ENCODE measurements around the gene SEC16B. TPM values are rescaled to one million over a fixed set of nuclear protein-coding genes. Genes with fewer than 3 reads are reported as not detected.

SEC16B gene
- total RNA-seq, 2 experiments from 2014 or later: not detected

DNA sequence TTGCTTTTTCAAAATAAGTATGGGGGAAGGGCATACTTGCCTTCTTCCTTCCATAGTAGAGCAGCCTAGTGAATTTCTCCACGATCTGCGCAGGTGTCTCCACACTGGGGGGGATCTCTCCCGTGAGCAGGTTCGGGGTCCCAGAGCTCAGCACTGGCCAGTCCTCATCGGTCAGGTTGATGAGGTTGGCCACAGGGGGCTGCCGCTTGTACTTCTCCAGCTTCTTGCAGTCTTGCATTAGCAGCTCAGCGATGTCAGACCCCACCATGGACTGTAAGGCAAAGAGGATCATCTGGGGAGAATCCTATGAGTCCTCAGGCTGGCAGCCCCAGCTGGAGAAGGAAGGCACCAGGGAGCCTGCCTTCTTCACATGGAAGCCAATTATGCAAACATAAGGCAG lies 11.8 kb downstream of the SEC16B start:
- Histone ChIP-seq H3K27me3 (ENCODE audit: control insufficient read depth in 1 of 2, insufficient read depth in 2 of 2, low read length in 2 of 2) (no peaks in the 10 kb centered on the region), H3K27ac (ENCODE audit: low read depth in 1 of 2, low read length in 2 of 2) (no peak overlapping the region), H3K9me3 (ENCODE audit: control insufficient read depth in 1 of 2, insufficient read depth in 1 of 2, low read length in 2 of 2) (peaks cover 0 to 4% of the 10 kb centered on the region in 2 experiments), H3K4me1 (ENCODE audit: insufficient read depth, low read length) (no peaks in the 10 kb centered on the region), H3K36me3 (ENCODE audit: insufficient read depth, low read length) (no peaks in the 10 kb centered on the region), H3K4me3 (ENCODE audit: low read length) (no peak overlapping the region)
- intact Hi-C loops (cut with DNase I, micrococcal nuclease): no loop called here
- CTCF ChIA-PET: no interaction called here
- no peaks in the 10 kb centered on the region for H3K4me1 Mint-ChIP-seq (ENCODE audit: low read depth)
- DNase-seq (no peak), ATAC-seq (ENCODE audit: poor library complexity) (no peak)
- POLR2A ChIA-PET: no interaction called here
- H3K4me3 Mint-ChIP-seq: no peak overlapping the region
- no peaks in the 10 kb centered on the region for H3K36me3 Mint-ChIP-seq (ENCODE audit: low read depth)
- TF ChIP-seq, protein P1, sequence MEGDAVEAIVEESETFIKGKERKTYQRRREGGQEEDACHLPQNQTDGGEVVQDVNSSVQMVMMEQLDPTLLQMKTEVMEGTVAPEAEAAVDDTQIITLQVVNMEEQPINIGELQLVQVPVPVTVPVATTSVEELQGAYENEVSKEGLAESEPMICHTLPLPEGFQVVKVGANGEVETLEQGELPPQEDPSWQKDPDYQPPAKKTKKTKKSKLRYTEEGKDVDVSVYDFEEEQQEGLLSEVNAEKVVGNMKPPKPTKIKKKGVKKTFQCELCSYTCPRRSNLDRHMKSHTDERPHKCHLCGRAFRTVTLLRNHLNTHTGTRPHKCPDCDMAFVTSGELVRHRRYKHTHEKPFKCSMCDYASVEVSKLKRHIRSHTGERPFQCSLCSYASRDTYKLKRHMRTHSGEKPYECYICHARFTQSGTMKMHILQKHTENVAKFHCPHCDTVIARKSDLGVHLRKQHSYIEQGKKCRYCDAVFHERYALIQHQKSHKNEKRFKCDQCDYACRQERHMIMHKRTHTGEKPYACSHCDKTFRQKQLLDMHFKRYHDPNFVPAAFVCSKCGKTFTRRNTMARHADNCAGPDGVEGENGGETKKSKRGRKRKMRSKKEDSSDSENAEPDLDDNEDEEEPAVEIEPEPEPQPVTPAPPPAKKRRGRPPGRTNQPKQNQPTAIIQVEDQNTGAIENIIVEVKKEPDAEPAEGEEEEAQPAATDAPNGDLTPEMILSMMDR (IDR thresholded peaks at IDR 0.05): no peak
- H3K9me3 Mint-ChIP-seq: no peaks in the 10 kb centered on the region
- H3K27ac Mint-ChIP-seq: no peak overlapping the region
- no peaks in the 10 kb centered on the region for H3K27me3 Mint-ChIP-seq

DNA sequence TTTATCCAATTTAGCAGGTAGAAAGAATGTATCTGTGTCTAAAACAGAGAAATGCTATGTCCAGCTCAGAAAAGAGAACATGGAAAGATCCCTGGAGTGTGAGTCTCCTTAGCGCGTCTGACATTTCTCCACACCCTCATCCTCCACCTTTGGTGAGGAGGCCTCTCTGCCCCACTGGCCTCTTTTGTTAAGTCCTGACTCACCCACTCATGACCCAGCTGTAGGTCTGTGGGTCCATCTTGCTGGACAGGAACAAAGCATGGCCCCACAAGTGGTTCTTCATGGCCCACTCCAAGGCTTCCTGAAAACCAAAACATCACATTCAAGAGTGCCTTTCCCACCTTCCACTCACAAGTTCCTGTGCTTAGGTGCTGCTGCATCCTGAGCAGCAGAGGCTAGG lies 15.8 kb downstream of the SEC16B start:
- H3K27ac ChIP-seq (ENCODE audit: low read depth in 1 of 2, low read length in 2 of 2): no peak overlapping the region
- DNase-seq: no peak
- intact Hi-C loops (cut with DNase I, micrococcal nuclease): no loop called here
- TF ChIP-seq, protein P1 (IDR thresholded peaks at IDR 0.05): no peak
- CTCF ChIA-PET: no interaction called here
- H3K9me3 ChIP-seq (ENCODE audit: control insufficient read depth in 1 of 2, insufficient read depth in 1 of 2, low read length in 2 of 2): peaks cover 0 to 7% of the 10 kb centered on the region in 2 experiments
- H3K4me1 ChIP-seq (ENCODE audit: insufficient read depth, low read length): no peaks in the 10 kb centered on the region
- Mint-ChIP-seq H3K27ac (no peak overlapping the region), H3K36me3 (ENCODE audit: low read depth) (no peaks in the 10 kb centered on the region), H3K9me3 (no peaks in the 10 kb centered on the region), H3K4me1 (ENCODE audit: low read depth) (no peaks in the 10 kb centered on the region), H3K4me3 (no peak overlapping the region), H3K27me3 (no peaks in the 10 kb centered on the region)
- H3K36me3 ChIP-seq (ENCODE audit: insufficient read depth, low read length): no peaks in the 10 kb centered on the region
- no peak for ATAC-seq (ENCODE audit: poor library complexity)
- H3K27me3 ChIP-seq (ENCODE audit: control insufficient read depth in 1 of 2, insufficient read depth in 2 of 2, low read length in 2 of 2): no peaks in the 10 kb centered on the region
- POLR2A ChIA-PET: no interaction called here
- no peak overlapping the region for H3K4me3 ChIP-seq (ENCODE audit: low read length)

GRCh38 chr1:177953549-177953948 lies 16.3 kb downstream of the SEC16B start:
- no peaks in the 10 kb centered on the region for H3K9me3 Mint-ChIP-seq
- intact Hi-C loops (cut with DNase I, micrococcal nuclease): no loop called here
- Histone ChIP-seq H3K27me3 (ENCODE audit: control insufficient read depth in 1 of 2, insufficient read depth in 2 of 2, low read length in 2 of 2) (no peaks in the 10 kb centered on the region), H3K4me1 (ENCODE audit: insufficient read depth, low read length) (no peaks in the 10 kb centered on the region), H3K36me3 (ENCODE audit: insufficient read depth, low read length) (no peaks in the 10 kb centered on the region), H3K9me3 (ENCODE audit: control insufficient read depth in 1 of 2, insufficient read depth in 1 of 2, low read length in 2 of 2) (peaks cover 0 to 7% of the 10 kb centered on the region in 2 experiments), H3K27ac (ENCODE audit: low read depth in 1 of 2, low read length in 2 of 2) (no peak overlapping the region), H3K4me3 (ENCODE audit: low read length) (no peak overlapping the region)
- H3K4me3 Mint-ChIP-seq: no peak overlapping the region
- ChIA-PET CTCF (no interaction called here), POLR2A (no interaction called here)
- no peaks in the 10 kb centered on the region for H3K4me1 Mint-ChIP-seq (ENCODE audit: low read depth)
- no peaks in the 10 kb centered on the region for H3K27me3 Mint-ChIP-seq
- ATAC-seq (ENCODE audit: poor library complexity) (no peak), DNase-seq (no peak)
- no peak overlapping the region for H3K27ac Mint-ChIP-seq
- no peaks in the 10 kb centered on the region for H3K36me3 Mint-ChIP-seq (ENCODE audit: low read depth)
- TF ChIP-seq, protein P1 (IDR thresholded peaks at IDR 0.05): no peak
